OCI-M2 (cell line): ENCODE data around the gene FLNA.
"Not testable (repeated sequence)": the region's sequence is repeated elsewhere in the genome, so short reads cannot be mapped to it uniquely, and the experiment has no call there.

ENCODE experiments used
- DNase-seq: peaks from one replicate; lab custom pipeline; 2025; ENCODE audit not compliant: unreplicated experiment; lab: John Stamatoyannopoulos, UW

FLNA gene

DNA sequence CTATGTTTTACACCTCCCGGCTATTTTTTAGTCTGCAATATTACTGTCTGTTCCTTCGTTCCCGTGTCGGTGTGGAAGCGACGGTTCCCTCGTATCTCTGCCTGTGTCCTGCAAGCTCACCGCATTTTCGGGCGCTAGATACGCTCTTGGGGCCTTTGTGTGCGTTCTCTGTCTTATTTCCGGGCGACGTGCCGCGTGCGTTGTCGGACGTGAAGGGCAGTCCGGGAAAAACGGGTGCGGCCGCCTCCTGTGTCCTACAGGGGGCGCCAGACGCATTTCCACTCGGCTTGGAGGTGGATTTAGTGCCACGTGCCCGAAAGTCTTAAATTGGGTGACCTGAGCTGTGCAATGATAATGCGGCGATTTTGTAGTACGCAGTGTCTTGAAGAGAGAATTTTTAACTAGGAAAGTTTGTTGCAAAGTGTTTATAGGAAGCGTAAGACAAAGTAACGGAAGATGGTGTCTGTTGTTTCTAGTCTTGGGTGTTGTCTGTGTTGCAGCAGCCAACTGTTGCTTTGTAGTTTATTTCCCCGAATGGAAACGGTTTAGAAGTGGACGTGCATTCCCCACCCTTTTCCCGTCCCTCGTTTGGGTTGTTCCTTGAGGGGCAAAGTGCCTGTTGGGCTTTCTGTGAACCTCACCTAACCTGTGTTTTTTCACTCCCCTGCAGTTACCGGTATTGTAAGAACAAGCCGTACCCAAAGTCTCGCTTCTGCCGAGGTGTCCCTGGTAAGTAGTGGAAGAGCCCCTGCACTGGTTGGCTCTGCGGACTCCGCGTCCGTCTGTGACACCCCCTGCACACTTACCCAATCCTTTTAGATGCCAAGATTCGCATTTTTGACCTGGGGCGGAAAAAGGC is 24.5 kb upstream of the FLNA start:
- DNase-seq, result no peak

DNA sequence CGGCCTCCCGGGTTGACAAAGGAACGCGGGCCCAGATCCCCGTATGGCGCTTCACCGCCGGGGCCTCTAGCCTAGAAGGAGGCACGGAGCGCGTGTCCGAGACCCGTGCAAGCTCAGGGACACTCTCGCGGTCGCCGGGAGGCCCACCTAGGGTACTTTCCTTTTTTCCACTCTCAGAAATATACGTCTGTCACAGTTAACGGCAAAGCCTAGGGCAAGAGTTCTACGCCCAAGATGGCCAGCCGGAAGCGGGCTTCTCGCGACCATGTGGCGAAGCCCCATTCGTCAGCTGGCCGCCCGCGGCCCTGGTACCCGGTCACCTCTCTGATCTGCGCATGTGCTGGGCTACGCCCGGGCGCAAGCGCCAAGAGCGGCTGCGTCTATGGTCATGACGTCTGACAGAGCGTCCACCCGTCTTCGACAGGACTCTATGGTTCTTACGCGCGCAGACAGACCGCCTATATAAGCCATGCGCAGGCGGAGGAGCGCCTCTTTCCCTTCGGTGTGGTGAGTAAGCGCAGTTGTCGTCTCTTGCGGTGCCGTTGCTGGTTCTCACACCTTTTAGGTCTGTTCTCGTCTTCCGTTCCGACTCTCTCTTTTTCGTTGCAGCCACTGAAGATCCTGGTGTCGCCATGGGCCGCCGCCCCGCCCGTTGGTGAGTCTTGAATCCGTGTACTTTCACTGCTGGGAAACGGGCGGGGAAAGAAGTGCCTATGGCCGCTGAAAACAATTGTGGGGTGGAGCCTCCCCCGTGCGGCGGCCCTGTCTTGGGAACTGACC is 23.6 kb upstream of the FLNA start, which contains the start of gene RPL10:
RPL10 (plus strand) TSS at position 490 of the 780 bp plus-strand sequence; CDS start at position 633, 143 bp downstream.
- DNase-seq, result peak; percentile 18

GRCh38 chrX:154396973-154397887 is 22.8 kb upstream of the FLNA start:
- no peak for DNase-seq

GRCh38 chrX:154396363-154396762 is 21.9 kb upstream of the FLNA start:
- not testable (repeated sequence) for DNase-seq

DNA sequence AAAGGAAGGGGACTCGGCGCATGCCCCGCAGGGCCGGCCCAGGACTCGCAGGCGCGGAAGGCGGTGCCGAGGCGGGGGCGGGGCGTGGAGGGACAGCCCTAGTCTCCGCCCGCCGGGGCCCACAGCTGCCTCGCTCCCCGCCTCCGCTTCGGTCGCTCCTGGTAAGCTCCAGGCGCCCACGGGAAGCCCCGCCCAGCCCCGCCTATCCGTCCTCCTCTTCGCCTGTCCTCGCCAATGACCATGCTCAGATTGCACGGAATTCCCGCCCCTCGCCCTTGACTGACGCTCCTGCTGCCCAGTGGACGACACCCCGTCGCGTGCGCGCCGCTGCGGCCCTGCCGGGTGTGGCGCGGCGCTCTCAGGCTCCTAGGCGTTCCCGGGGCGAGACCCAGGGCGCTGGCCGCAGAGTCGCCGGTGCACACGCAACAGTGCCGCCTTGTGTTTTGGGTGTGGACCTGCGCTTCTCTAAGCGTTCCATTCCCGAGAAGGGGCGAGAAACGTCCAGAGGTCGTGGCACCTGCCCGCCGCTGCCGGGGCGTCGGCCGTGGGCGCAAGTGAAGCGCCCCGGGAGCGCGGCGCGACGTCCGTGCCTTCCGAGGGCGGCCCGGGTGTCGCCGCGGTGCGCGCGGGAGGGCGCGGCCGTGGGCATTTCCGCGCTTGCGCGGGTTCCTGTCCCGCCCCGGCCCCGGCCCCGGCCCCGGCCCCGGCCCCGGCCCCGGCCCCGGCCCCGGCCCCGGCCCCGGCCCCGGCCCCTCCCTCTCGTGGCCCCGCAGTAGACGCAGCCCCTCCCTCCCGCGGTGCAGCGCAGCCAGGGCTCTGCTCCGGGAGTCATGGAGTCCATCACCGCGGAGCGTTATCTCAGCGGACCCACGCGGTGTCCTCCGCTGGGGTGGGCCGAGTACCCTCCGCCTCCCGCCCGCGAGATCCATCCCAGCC is 15.6 kb upstream of the FLNA start:
- not testable (repeated sequence) for DNase-seq

GRCh38 chrX:154388649-154389048 is 14.2 kb upstream of the FLNA start:
- DNase-seq, result not testable (repeated sequence)

DNA sequence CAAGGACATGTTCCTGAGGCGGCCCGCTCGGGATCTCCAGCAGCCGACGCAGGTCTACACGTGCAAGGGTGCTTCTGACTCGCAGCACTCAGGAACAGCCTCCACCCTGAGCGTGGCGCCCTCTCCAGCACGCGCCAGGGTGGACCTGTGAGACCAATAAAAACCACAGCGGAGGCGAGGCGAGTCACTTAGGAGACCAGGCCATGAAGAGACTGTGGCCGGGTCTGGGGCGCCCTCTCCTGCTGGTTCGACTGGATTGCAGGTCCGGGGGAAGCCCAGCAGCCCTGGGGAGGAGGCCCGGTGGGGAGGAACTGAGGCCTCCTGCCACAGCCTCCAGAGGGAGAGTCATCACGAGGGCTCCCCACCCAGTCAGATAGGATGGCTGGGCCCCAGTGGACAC is 13.7 kb upstream of the FLNA start:
- DNase-seq, result not testable (repeated sequence)

GRCh38 chrX:154384284-154384892 is 10.0 kb upstream of the FLNA start:
- no peak for DNase-seq

DNA sequence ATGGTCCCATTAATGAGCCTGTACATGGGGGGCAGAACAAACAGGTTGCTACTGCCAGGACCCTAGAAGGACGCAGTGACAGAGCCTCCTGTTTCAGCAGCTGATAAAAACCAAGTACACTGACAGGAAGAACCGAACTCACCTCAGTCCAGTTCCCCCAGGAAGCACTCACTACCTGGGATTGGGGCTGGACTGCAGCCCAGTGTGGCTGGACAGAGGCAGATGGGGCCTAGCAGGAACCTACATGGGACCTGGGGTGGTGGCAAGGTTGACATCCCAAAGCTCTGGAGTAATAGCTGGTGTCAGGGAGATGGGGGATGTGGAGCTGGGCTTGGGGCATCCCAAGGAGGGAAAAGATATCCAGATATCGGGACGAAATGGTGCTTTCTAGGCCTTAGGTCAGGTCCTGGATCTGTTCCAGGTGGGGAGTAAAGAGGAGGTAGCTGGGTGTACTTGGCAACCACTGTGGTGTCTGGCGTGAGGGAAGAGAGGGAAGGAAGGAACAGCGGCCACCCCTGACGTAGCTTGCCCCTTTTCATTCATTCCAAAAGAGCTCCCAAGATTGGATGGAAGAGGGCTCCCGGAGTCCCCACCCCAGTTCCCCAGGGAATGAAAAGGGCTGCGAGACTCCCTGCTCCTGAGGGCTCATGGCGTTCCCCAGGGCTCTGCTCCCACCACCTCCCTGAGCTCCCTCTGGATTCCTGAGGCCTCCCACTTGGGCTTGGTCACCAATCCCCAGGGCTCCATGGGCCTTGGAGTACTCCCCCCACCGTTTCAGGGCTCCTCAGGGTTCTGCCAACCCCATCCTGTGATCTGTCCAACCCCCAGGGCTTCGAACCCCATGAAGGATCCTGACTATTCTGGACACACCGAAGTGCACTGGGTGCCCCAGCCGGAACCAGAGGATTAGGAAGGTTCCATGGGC is 9.2 kb upstream of the FLNA start:
- DNase-seq, result no peak

DNA sequence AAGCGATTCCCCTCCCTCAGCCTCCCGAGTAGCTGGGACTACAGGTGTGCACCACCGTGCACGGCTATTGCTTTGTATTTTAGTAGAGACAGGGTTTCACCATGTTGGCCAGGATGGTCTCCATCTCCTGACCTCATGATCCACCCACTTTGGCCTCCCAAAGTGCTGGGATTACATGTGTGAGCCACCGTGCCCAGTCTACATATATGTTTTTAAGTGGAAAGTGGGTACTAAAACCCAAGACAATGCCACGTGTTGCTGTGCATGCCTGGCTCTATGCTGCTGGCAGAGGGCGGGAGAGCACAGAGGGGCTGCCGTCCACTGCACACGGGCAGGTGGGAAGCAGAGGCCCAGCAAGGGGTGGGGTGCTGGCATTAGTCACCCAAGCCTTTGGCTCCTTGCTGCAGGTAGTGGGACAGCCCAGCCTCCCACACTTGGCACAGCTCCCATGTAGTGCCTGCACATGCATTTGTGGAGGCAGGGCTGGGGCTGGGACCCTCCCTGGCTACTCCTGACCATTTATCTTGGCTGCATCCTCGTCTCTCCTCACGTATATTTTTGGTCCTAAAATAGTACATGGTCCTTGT is 8.1 kb upstream of the FLNA start:
- DNase-seq, result no peak

DNA sequence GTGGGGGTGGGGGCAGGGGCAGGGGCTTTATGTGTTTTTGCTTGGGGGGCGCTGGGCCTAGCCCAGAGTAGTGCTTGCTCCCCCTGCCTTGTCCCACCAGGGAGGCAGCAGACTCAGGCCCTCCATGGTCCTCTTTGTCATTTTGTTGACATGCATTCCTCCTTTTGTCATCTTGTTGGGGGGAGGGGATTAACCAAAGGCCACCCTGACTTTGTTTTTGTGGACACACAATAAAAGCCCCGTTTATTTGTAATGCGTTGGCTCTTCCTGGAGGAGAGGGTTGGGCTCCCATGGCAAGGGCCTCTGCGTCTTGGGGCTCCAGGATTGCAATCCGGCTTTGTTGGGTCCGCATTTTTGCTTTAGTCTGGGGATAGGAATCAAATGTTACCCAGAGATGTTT is 6.8 kb upstream of the FLNA start:
- no peak for DNase-seq

DNA sequence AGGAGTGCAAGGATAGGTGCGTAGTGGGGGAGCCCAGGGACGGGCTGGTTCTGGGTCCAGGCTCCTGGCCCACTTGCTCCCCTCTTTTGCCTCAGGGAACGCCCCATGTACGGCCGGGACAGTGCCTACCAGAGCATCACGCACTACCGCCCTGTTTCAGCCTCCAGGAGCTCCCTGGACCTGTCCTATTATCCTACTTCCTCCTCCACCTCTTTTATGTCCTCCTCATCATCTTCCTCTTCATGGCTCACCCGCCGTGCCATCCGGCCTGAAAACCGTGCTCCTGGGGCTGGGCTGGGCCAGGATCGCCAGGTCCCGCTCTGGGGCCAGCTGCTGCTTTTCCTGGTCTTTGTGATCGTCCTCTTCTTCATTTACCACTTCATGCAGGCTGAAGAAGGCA is 6.4 kb upstream of the FLNA start:
- DNase-seq, result no peak

- no peak for DNase-seq
Measured at GRCh38 chrX:154380153-154380552, 5.7 kb upstream of the FLNA start.

- no peak for DNase-seq
Measured at GRCh38 chrX:154379569-154379951, 5.1 kb upstream of the FLNA start.

DNA sequence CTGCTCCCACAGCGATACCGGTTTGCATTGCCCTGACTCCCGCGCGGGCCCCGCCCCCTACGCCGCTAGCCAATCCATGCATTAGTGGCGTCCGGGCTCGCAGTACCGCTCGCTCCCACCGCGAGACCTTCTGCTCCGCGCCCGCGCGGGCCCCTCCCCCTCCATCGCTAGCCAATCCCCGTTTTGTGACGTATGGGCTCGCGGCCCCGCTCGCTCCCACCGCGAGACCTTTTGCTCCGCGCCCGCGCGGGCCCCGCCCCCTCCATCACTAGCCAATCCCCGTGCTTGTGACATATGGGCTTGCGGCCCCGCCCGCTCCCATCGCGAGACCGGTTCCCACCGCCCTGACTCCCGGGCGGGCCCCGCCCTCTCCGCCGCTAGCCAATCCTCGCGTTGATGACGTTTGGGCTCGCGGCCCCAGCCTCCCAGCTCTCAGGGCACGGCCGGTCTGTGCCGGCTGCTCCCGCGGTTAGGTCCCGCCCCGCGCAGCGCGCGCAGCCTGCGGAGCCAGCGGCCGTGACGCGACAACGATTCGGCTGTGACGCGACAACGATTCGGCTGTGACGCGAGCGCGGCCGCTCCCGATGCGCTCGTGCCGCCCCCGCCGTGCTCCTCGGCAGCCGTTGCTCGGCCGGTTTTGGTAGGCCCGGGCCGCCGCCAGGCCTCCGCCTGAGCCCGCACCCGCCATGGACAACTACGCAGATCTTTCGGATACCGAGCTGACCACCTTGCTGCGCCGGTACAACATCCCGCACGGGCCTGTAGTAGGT is 4.5 kb upstream of the FLNA start, which contains the start of gene EMD:
EMD (plus strand) TSS at position 497 of the 770 bp plus-strand sequence; CDS start at position 687, 190 bp downstream.
- DNase-seq, result peak; percentile 69

DNA sequence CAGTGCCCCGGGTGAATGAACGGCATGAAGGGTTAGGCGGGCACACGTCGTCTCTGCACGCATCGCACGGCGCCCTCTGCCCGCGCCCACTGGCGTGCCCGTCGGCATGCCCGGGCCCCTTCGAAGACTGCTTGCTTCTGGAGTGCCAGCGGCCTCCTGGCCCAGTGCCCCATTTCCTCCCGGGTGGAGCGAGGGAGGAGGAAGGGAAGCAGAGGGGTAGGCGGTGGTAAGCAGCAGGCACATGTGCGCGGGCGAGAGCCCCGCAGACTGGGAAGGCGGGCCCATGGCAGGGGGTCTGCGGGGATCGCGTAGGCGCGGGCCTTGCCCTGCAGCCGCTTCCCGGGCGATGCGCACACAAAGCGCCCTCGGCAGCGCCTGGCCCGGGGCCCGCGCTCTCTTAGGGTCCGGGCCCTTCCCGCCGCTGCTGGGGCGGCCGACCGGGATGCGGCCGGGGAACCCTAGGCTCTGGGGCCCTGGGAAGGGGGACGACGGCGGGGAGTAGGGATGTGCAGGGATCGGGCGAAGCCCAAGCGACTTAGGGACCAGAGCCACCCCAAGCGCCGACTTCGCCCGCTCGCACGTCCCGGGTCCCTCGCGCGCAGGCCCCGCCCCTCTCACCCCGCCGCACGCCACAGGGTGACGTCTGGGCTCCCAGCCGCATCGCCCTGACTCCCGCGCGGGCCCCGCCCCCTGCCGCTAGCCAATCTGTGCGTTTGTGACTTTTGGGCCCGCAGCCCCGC is 3.8 kb upstream of the FLNA start:
- DNase-seq, result no peak

- DNase-seq, result no peak
Measured at GRCh38 chrX:154376774-154377173, 2.3 kb upstream of the FLNA start.
